Natural killer cell (primary cell): ENCODE measurements around the gene DCP2. TPM values are rescaled to one million over a fixed set of nuclear protein-coding genes. Genes with fewer than 3 reads are reported as not detected.

Source experiments
- ATAC-seq, 3 donors: fragments of 150-1000 bp in 2 of 3; fragments of 200-7000 bp in 1 of 3; cut with Tn5 transposase; 1 replicate in 1 of 3; 2 replicates in 2 of 3; pipeline ENCODE4 v1.10.0; 2021; ENCODE audit warnings: mild to moderate bottlenecking in 2 of 3, moderate library complexity in 2 of 3
- DNase-seq, 2 donors: peaks; one replicate each; pipeline versions ENCODE4 v3.0.0 to v3.0.0-alpha.2; 2013 to 2021; ENCODE audit warnings: mixed read lengths in 1 of 2
- H3K27ac ChIP-seq: one replicate; pipeline ENCODE4 v1.5.1; 2013; ENCODE audit warnings: mild to moderate bottlenecking, low read length
- H3K27me3 ChIP-seq: one replicate; pipeline ENCODE4 v1.6.1; 2013; ENCODE audit warnings: low read length; ENCODE audit not compliant: control insufficient read depth, insufficient read depth
- H3K36me3 ChIP-seq: one replicate; pipeline ENCODE4 v1.6.1; 2013; ENCODE audit warnings: low read length; ENCODE audit not compliant: control insufficient read depth, insufficient read depth
- H3K4me1 ChIP-seq: one replicate; pipeline ENCODE4 v1.6.1; 2013; ENCODE audit warnings: low read length; ENCODE audit not compliant: control insufficient read depth, insufficient read depth
- H3K4me3 ChIP-seq: one replicate; pipeline ENCODE4 v1.5.1; 2013; ENCODE audit warnings: low read length
- H3K9me3 ChIP-seq: one replicate; pipeline ENCODE4 v1.6.1; 2013; ENCODE audit warnings: low read length; ENCODE audit not compliant: control insufficient read depth, insufficient read depth
- H3K27ac Mint-ChIP-seq, 2 donors: one replicate each; pipeline ENCODE4 v1.8.0; 2022; ENCODE audit warnings: mild to moderate bottlenecking in 2 of 2, mixed read lengths in 2 of 2, moderate library complexity in 1 of 2
- H3K27me3 Mint-ChIP-seq, 2 donors: one replicate each; pipeline ENCODE4 v1.8.0; 2022; ENCODE audit warnings: low read depth in 2 of 2, mixed read lengths in 2 of 2
- H3K36me3 Mint-ChIP-seq: one replicate; pipeline ENCODE4 v1.8.0; 2022; ENCODE audit warnings: mixed read lengths
- H3K4me1 Mint-ChIP-seq, 2 donors: one replicate each; pipeline ENCODE4 v1.8.0; 2022; ENCODE audit warnings: mixed read lengths in 2 of 2
- H3K4me3 Mint-ChIP-seq: one replicate; pipeline ENCODE4 v1.8.0; 2022; ENCODE audit warnings: mild to moderate bottlenecking, moderate library complexity, mixed read lengths
- H3K9me3 Mint-ChIP-seq, 2 donors: one replicate each; pipeline ENCODE4 v1.8.0; 2022; ENCODE audit warnings: mixed read lengths in 2 of 2
- CTCF ChIP-seq: fragments of 200-600 bp; IDR thresholded peaks from one replicate; pipeline ENCODE4 v1.8.0; 2022; ENCODE audit warnings: antibody characterized with exemption
- WGBS: methylation state at CpG from one replicate; pipeline ENCODE4 v1.1.7; 2013; ENCODE audit warnings: missing lambda C conversion rate; ENCODE audit not compliant: insufficient coverage; 5-methylcytosine and 5-hydroxymethylcytosine counted together
- intact Hi-C: fragments of 100-400 bp; cut with micrococcal nuclease; formaldehyde crosslinking; loops from one replicate; pipeline ENCODE4 v1.14.2; 2022
- total RNA-seq, 4 donors: library from RNA; stranded (reverse); fragments of 120-200 nt in 1 of 4; gene quantifications; one replicate each; pipeline versions ENCODE4 v1.2.3 to v1.2.4, GENCODE V29; 2013 to 2022

DCP2 gene
- total RNA-seq: 10 to 100 TPM; 69.3 to 82.9 (median 76.7) TPM
- total RNA-seq (2013): 90.5 TPM

DNA sequence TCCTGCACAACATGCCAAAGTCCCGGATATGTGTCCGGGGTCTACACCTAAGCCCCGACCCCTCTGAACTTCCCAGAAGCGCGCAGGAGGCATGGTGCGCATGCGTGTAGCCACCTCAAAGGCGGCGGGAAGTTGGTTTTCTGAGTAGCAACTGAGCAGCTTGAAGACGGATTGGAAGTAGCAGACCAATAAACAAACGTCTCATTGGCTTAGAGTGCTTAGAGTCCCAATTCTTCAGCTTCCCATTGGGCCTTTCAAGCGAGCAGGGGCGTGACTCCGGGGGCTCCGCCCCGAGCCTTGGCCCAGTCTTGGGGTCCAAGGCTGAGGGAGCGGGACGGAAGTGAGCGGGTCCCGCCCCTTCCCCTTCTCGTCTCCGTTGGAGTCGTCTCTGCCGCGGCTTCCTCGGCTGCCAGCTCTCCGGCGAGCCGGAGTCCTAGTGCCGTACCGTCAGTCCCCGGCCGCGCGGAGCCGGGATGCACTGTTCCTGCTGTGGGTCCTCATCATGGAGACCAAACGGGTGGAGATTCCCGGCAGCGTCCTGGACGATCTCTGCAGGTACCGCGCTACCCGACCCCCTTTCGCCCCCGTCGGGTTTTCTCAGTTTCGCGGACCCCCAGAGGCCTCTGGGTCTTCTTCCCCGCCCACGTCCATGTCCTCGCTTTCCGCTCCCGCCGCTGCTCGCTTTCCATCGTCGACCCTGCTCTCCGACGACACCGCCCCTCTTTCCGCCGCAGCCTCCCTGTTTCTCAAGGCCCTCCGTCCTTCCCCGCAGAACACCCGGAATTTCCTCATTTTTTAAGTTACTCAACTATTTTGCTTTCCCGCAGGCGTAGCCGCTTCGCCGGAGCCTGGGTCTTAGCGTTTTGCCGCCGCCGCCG lies at the start of gene DCP2:
TSS of gene DCP2 (plus strand) at position 367 of the 878 bp plus-strand sequence. CDS start at position 503, 136 bp downstream.
- Histone ChIP-seq H3K4me1 (peaks cover 12% of the 10 kb centered on the region), H3K36me3 (peaks cover 3% of the 10 kb centered on the region), H3K4me3 (peak within 1 kb of the TSS; percentile 90), H3K9me3 (no peaks in the 10 kb centered on the region), H3K27ac (peak within 1 kb of the TSS; percentile 82), H3K27me3 (no peaks in the 10 kb centered on the region)
- no peaks in the 10 kb centered on the region for H3K27me3 Mint-ChIP-seq
- no peaks in the 10 kb centered on the region for H3K9me3 Mint-ChIP-seq
- H3K27ac Mint-ChIP-seq: peak within 1 kb of the TSS; percentile 87 to 94
- no peak for TF ChIP-seq CTCF
- under 1% methylated on average over 75 of the region's 75 CpGs for WGBS
- peak within 1 kb of the TSS; percentile 98 for H3K4me3 Mint-ChIP-seq
- ATAC-seq (peak; percentile 96 to 99 (median 96)), DNase-seq (peak; percentile 94 to 98)
- intact Hi-C loops: loop anchor here (1.0 kb wide), 2 partner anchors 46 to 54 kb away; partner anchors contain the start of gene REEP5
- peaks cover 51 to 53% of the 10 kb centered on the region in 2 donors for H3K4me1 Mint-ChIP-seq
- no peaks in the 10 kb centered on the region for H3K36me3 Mint-ChIP-seq

GRCh38 chr5:112929336-112930081 lies 47.1 kb upstream of the DCP2 start:
- H3K9me3 Mint-ChIP-seq: no peaks in the 10 kb centered on the region
- Histone ChIP-seq H3K36me3 (no peaks in the 10 kb centered on the region), H3K27ac (peak overlapping the region; percentile 50), H3K9me3 (no peaks in the 10 kb centered on the region), H3K4me1 (peaks cover 30% of the 10 kb centered on the region), H3K27me3 (no peaks in the 10 kb centered on the region), H3K4me3 (no peak overlapping the region)
- H3K4me3 Mint-ChIP-seq: peak overlapping the region; percentile 74
- 46% methylated on average over 4 of the region's 4 CpGs for WGBS
- DNase-seq: peak in 1 of 2 donors; percentile 42
- peak; percentile 65 to 77 (median 67) for ATAC-seq
- no peaks in the 10 kb centered on the region for H3K36me3 Mint-ChIP-seq
- no peak for TF ChIP-seq CTCF
- intact Hi-C loops: loop anchor here (10.0 kb wide), 1 partner anchor 95 kb away; no protein-coding TSS in a partner anchor
- no peaks in the 10 kb centered on the region for H3K27me3 Mint-ChIP-seq
- peaks cover 24 to 44% of the 10 kb centered on the region in 2 donors for H3K4me1 Mint-ChIP-seq
- H3K27ac Mint-ChIP-seq: peak overlapping the region; percentile 63 to 80

- peaks cover 30% of the 10 kb centered on the region for H3K4me1 ChIP-seq
- intact Hi-C loops: no loop called here
- DNase-seq: peak in 1 of 2 donors; percentile 73
Observed at GRCh38 chr5:112930082-112930344, 46.6 kb upstream of the DCP2 start.

More at GRCh38 chr5:112930082-112930344, 46.6 kb upstream of the DCP2 start:
- no peaks in the 10 kb centered on the region for H3K36me3 ChIP-seq
- H3K9me3 ChIP-seq: no peaks in the 10 kb centered on the region
- no peak overlapping the region for H3K4me3 ChIP-seq
- peak overlapping the region; percentile 26 for H3K4me3 Mint-ChIP-seq
- no peaks in the 10 kb centered on the region for H3K27me3 Mint-ChIP-seq
- H3K36me3 Mint-ChIP-seq: no peaks in the 10 kb centered on the region
- ATAC-seq: peak in 2 of 3 donors; percentile 36 to 54
- H3K9me3 Mint-ChIP-seq: no peaks in the 10 kb centered on the region
- peak overlapping the region; percentile 63 to 80 for H3K27ac Mint-ChIP-seq
- no peak for TF ChIP-seq CTCF
- WGBS: no CpG with 5 or more reads among the region's 1 CpG
- peak overlapping the region; percentile 50 for H3K27ac ChIP-seq
- H3K27me3 ChIP-seq: no peaks in the 10 kb centered on the region
- H3K4me1 Mint-ChIP-seq: peaks cover 24 to 44% of the 10 kb centered on the region in 2 donors
